ENCODE results near the gene HIRA.

The HIRA gene

DNA sequence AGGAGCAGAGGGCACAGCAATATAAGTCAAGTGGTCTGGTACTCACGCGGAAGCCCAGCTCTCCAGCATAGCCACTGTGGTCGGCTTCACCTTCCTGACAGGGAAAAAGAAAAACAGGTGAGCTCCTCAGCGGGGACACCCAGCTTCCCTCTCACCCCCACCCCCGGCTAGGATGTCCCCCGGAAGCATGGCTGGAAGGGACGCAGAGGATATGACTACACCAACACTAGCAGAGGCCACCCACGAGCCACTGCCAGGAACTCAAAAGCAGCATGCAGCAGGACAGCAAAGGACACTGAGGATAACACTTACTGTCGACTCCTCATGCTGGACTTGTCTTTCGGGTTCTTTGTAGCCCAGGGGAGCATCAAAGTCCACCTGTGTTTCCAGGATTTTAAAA lies 25.0 kb upstream of the HIRA start:
- H3K4me3 ChIP-seq (ENCODE audit: low read depth in 1 of 2, low read length in 2 of 2), result no peak overlapping the region
- H3K27me3 ChIP-seq (ENCODE audit: insufficient read depth, low read length, poor library complexity), result no peaks in the 10 kb centered on the region
- no peak for TF ChIP-seq EZH2 (IDR thresholded peaks at IDR 0.05; ENCODE audit: borderline replicate concordance, low read depth, low read length, severe bottlenecking)
- TF ChIP-seq, protein P1, sequence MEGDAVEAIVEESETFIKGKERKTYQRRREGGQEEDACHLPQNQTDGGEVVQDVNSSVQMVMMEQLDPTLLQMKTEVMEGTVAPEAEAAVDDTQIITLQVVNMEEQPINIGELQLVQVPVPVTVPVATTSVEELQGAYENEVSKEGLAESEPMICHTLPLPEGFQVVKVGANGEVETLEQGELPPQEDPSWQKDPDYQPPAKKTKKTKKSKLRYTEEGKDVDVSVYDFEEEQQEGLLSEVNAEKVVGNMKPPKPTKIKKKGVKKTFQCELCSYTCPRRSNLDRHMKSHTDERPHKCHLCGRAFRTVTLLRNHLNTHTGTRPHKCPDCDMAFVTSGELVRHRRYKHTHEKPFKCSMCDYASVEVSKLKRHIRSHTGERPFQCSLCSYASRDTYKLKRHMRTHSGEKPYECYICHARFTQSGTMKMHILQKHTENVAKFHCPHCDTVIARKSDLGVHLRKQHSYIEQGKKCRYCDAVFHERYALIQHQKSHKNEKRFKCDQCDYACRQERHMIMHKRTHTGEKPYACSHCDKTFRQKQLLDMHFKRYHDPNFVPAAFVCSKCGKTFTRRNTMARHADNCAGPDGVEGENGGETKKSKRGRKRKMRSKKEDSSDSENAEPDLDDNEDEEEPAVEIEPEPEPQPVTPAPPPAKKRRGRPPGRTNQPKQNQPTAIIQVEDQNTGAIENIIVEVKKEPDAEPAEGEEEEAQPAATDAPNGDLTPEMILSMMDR (IDR thresholded peaks at IDR 0.05; ENCODE audit: borderline replicate concordance, extremely low read depth, low read length, poor library complexity, severe bottlenecking), result no peak
- H3K27ac ChIP-seq (ENCODE audit: low read length), result no peak overlapping the region
- H3K79me2 ChIP-seq (ENCODE audit: insufficient read depth, low read length), result no peaks in the 10 kb centered on the region
- DNase-seq (no peak), ATAC-seq (ENCODE audit: insufficient read depth, low read depth) (no peak)
- H3K36me3 ChIP-seq (ENCODE audit: insufficient read depth, low read length), result peaks cover 86% of the 10 kb centered on the region
- no peaks in the 10 kb centered on the region for H3K9me3 ChIP-seq (ENCODE audit: insufficient read depth, low read length, severe bottlenecking)
- peaks cover 4% of the 10 kb centered on the region; the same call in 1 of the 2 replicates for H4K20me1 ChIP-seq (ENCODE audit: insufficient read depth, low read length)
- no peak overlapping the region for H3K9ac ChIP-seq (ENCODE audit: low read depth, low read length)
- H3K4me1 ChIP-seq (ENCODE audit: insufficient read depth, low read length), result no peaks in the 10 kb centered on the region
- H2AFZ ChIP-seq (ENCODE audit: low read depth, low read length), result no peak overlapping the region
- no peak overlapping the region for H3K4me2 ChIP-seq (ENCODE audit: insufficient read depth, low read length)

DNA sequence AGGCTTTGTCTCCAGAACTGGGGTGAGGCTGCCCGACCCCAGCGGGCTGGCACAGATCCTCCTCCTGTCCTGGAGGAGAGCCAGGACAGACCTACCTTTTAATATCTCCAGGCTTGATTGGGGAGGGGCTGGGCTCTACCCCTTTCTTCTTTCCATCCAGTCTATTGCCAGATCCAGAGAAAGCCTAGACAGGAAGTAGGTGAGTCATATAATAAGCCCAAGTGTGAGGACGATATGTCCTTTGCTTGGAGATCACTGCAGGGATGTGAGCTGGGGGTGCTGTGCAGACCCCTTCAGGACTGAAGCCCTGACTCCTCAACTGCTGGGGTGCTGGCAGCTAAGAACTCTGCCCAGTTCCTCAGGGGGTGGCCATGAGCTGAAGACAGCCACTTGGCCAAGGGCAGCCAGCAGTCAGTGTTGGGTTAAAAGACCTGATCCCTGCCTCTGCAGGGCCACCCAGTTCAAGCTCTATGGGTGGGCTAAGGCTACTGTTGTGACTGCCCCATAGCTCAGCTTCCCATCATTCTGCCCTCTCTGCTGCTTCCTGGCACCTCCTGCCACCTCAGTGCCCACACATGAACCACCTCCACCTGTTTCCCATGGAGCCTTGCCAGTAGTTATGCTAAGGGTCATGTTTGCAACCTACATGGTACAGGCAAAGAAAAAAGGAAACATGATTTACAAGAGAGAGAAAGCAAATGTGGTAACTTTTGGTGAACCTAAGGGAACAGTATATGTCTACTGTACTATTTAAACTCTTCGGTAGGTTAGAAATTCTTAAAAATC lies 24.2 kb upstream of the HIRA start:
- H3K36me3 ChIP-seq (ENCODE audit: insufficient read depth, low read length), result peaks cover 89% of the 10 kb centered on the region
- ATAC-seq (ENCODE audit: insufficient read depth, low read depth) (no peak), DNase-seq (no peak)
- H3K9me3 ChIP-seq (ENCODE audit: insufficient read depth, low read length, severe bottlenecking), result no peaks in the 10 kb centered on the region
- TF ChIP-seq EZH2 (IDR thresholded peaks at IDR 0.05; ENCODE audit: borderline replicate concordance, low read depth, low read length, severe bottlenecking), result no peak
- TF ChIP-seq, protein P1 (IDR thresholded peaks at IDR 0.05; ENCODE audit: borderline replicate concordance, extremely low read depth, low read length, poor library complexity, severe bottlenecking), result no peak
- H3K9ac ChIP-seq (ENCODE audit: low read depth, low read length), result no peak overlapping the region
- H3K4me1 ChIP-seq (ENCODE audit: insufficient read depth, low read length), result no peaks in the 10 kb centered on the region
- H3K4me3 ChIP-seq (ENCODE audit: low read depth in 1 of 2, low read length in 2 of 2), result no peak overlapping the region
- no peaks in the 10 kb centered on the region for H3K79me2 ChIP-seq (ENCODE audit: insufficient read depth, low read length)
- no peak overlapping the region for H3K27ac ChIP-seq (ENCODE audit: low read length)
- no peak overlapping the region for H2AFZ ChIP-seq (ENCODE audit: low read depth, low read length)
- H3K27me3 ChIP-seq (ENCODE audit: insufficient read depth, low read length, poor library complexity), result no peaks in the 10 kb centered on the region
- no peak overlapping the region for H3K4me2 ChIP-seq (ENCODE audit: insufficient read depth, low read length)
- peaks cover 4% of the 10 kb centered on the region; the same call in 1 of the 2 replicates for H4K20me1 ChIP-seq (ENCODE audit: insufficient read depth, low read length)

DNA sequence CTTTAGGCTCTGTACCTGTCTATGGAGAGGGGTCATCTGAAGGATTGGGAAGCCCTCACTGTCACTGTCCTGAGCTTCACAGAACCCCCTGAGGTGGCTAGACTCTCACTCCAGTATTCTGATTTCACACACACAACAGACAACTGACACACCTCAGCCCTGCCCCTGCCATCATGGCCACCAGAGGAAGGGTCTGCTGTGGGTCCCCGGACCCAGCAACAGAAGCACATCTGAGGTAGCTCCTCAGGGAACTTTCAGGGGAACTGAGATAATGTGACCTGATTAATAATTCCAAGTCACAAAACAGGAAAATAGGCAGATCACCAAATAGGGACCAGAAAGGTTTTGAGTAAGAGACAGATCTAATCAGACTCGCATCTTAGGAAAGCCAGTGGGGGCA lies 23.5 kb upstream of the HIRA start:
- Histone ChIP-seq H3K9me3 (ENCODE audit: insufficient read depth, low read length, severe bottlenecking) (no peaks in the 10 kb centered on the region), H3K4me1 (ENCODE audit: insufficient read depth, low read length) (0 out of 2 replicates have a peak, but pooled peaks cover 2% of the 10 kb centered on the region), H3K27ac (ENCODE audit: low read length) (no peak overlapping the region), H3K36me3 (ENCODE audit: insufficient read depth, low read length) (peaks cover 93% of the 10 kb centered on the region), H3K9ac (ENCODE audit: low read depth, low read length) (no peak overlapping the region), H3K4me2 (ENCODE audit: insufficient read depth, low read length) (no peak overlapping the region), H3K4me3 (ENCODE audit: low read depth in 1 of 2, low read length in 2 of 2) (no peak overlapping the region), H2AFZ (ENCODE audit: low read depth, low read length) (no peak overlapping the region), H3K79me2 (ENCODE audit: insufficient read depth, low read length) (0 out of 2 replicates have a peak, but pooled peaks cover 2% of the 10 kb centered on the region), H3K27me3 (ENCODE audit: insufficient read depth, low read length, poor library complexity) (no peaks in the 10 kb centered on the region), H4K20me1 (ENCODE audit: insufficient read depth, low read length) (peaks cover 4% of the 10 kb centered on the region; the same call in 1 of the 2 replicates)
- ATAC-seq (ENCODE audit: insufficient read depth, low read depth), result no peak
- TF ChIP-seq, protein P1 (IDR thresholded peaks at IDR 0.05; ENCODE audit: borderline replicate concordance, extremely low read depth, low read length, poor library complexity, severe bottlenecking), result no peak
- TF ChIP-seq EZH2 (IDR thresholded peaks at IDR 0.05; ENCODE audit: borderline replicate concordance, low read depth, low read length, severe bottlenecking), result no peak
- DNase-seq, result no peak

All from DND-41 (cell line).